HepG2 (cell line): Measurements from ENCODE around the gene EIF4EBP3. TPM values are rescaled to one million over a fixed set of nuclear protein-coding genes. Genes with fewer than 3 reads are reported as not detected.

Experiments used
- ATAC-seq: fragments of 200-7000 bp; cut with Tn5 transposase; 3 replicates; pipeline ENCODE4 v1.9.1; 2020; ENCODE audit warnings: mild to moderate bottlenecking, moderate library complexity
- BruUV-seq: library from RNA; stranded (reverse); fragments of 400-500 nt; replicated peaks from 2 replicates; lab custom pipeline; 2021; lab: Mats Ljungman, UMichigan
- CTCF ChIA-PET: fragments of 300-600 bp; formaldehyde crosslinking; extraction: SDS; loops from one replicate; lab custom pipeline; 2021; ENCODE audit warnings: low total read pairs, inconsistent platforms, low intra/inter-chr PET ratio; lab: Yijun Ruan, JAX
- POLR2A ChIA-PET: fragments of 350-600 bp; sonication (Branson Sonifier 250); formaldehyde crosslinking; loops from one replicate; lab custom pipeline; 2020; ENCODE audit warnings: antibody characterized with exemption, inconsistent platforms; lab: Yijun Ruan, JAX
- DNase-seq: peaks from one replicate; pipeline ENCODE4 v3.0.0-alpha.2; 2015; ENCODE audit warnings: low spot score
- FAIRE-seq: peaks from 3 replicates; lab custom pipeline; 2011; peaks lifted over from hg19 to GRCh38; lab: Jason Lieb, UNC
- H2AFZ ChIP-seq: one replicate; pipeline ENCODE4 v1.6.1; 2011; ENCODE audit warnings: low read length, inconsistent platforms
- H3K27ac ChIP-seq: fragments of 300-600 bp; 3 replicates; pipeline ENCODE4 v1.8.0; 2011; ENCODE audit warnings: mixed run types, mild to moderate bottlenecking, mixed read lengths, low read length, inconsistent platforms; ENCODE audit not compliant: insufficient read depth; ENCODE audit errors: extremely low read length
- H3K27me3 ChIP-seq, 2 experiments: fragments of 200-600 bp in 1 of 2; 2 replicates in 1 of 2; 3 replicates in 1 of 2; pipeline versions ENCODE4 v1.6.0 to v1.8.0; 2011; ENCODE audit warnings: low read length in 2 of 2, mild to moderate bottlenecking in 2 of 2, moderate library complexity in 2 of 2, inconsistent platforms in 1 of 2; ENCODE audit not compliant: insufficient read depth in 2 of 2, control insufficient read depth in 1 of 2
- H3K36me3 ChIP-seq, 2 experiments: fragments of 200-600 bp in 1 of 2; replicated peaks in 1 of 2; 2 replicates in 1 of 2; 3 replicates in 1 of 2; pipeline versions ENCODE4 v1.5.1 to v1.8.0; 2011; ENCODE audit warnings: low read length in 2 of 2, inconsistent platforms in 1 of 2; ENCODE audit not compliant: insufficient read depth in 2 of 2, control insufficient read depth in 1 of 2
- H3K4me1 ChIP-seq: 2 replicates; pipeline ENCODE4 v1.5.1; 2012; ENCODE audit warnings: low read length, inconsistent platforms; ENCODE audit not compliant: insufficient read depth
- H3K4me2 ChIP-seq: 2 replicates; pipeline ENCODE4 v1.6.0; 2011; ENCODE audit warnings: low read depth, low read length, inconsistent platforms
- H3K4me3 ChIP-seq, 3 experiments: fragments of 200-600 bp in 1 of 3; sonication (generic), shearing (Covaris generic) in 1 of 3; replicated peaks in 1 of 3; 2 replicates each; pipeline ENCODE4 v1.5.1; 2011 to 2016; ENCODE audit warnings: low read length in 3 of 3, inconsistent platforms in 2 of 3, low read depth in 2 of 3, mild to moderate bottlenecking in 2 of 3, control low read depth in 1 of 3, mixed read lengths in 1 of 3; ENCODE audit not compliant: insufficient read depth in 1 of 3
- H3K79me2 ChIP-seq: one replicate; pipeline ENCODE4 v1.6.1; 2011; ENCODE audit warnings: low read length, inconsistent platforms; ENCODE audit not compliant: insufficient read depth
- H3K9ac ChIP-seq: 2 replicates; pipeline ENCODE4 v1.6.0; 2011; ENCODE audit warnings: mild to moderate bottlenecking, low read depth, low read length, inconsistent platforms; ENCODE audit not compliant: insufficient read depth
- H3K9me3 ChIP-seq: 2 replicates; pipeline ENCODE4 v1.5.1; 2012; ENCODE audit warnings: mild to moderate bottlenecking, low read length
- H4K20me1 ChIP-seq: 2 replicates; pipeline ENCODE4 v1.6.0; 2011; ENCODE audit warnings: inconsistent platforms, mild to moderate bottlenecking, low read length, moderate library complexity; ENCODE audit not compliant: insufficient read depth
- ATF5 ChIP-seq: sonication (generic); formaldehyde crosslinking; IDR thresholded peaks from 2 replicates; pipeline ENCODE4 v1.4.0; 2020; ENCODE audit warnings: mild to moderate bottlenecking, low read depth, missing genetic modification reagents
- CEBPB ChIP-seq: IDR thresholded peaks from 2 replicates; pipeline ENCODE4 v1.6.1; 2011; ENCODE audit warnings: low read depth, low read length, improper control_type of control experiment, borderline replicate concordance
- CEBPG ChIP-seq: IDR thresholded peaks from 2 replicates; pipeline ENCODE4 v1.6.1; 2016
- THRA ChIP-seq: sonication (generic); formaldehyde crosslinking; IDR thresholded peaks from 2 replicates; pipeline ENCODE4 v1.4.0; 2020; ENCODE audit warnings: missing genetic modification reagents, borderline replicate concordance
- XBP1 ChIP-seq: sonication (generic); formaldehyde crosslinking; IDR thresholded peaks from 2 replicates; pipeline ENCODE4 v1.5.0; 2020; ENCODE audit warnings: missing genetic modification reagents
- ZNF605 ChIP-seq: sonication (generic); formaldehyde crosslinking; IDR thresholded peaks from 2 replicates; pipeline ENCODE4 v1.8.0; 2022; ENCODE audit warnings: mild to moderate bottlenecking, missing genetic modification reagents
- ZSCAN31 ChIP-seq: sonication (generic); formaldehyde crosslinking; IDR thresholded peaks from 2 replicates; pipeline ENCODE4 v1.5.0; 2020; ENCODE audit warnings: low read depth, mild to moderate bottlenecking, missing genetic modification reagents
- WGBS: methylation state at CpG from one replicate; pipeline ENCODE4 v1.1.6; 2017; ENCODE audit warnings: low lambda C conversion rate; 5-methylcytosine and 5-hydroxymethylcytosine counted together
- in situ Hi-C: cut with HindIII; loops from 2 replicates; pipeline ENCODE4 v1.10.0; 2017; ENCODE audit warnings: low pct_unique_long_range_greater_than_20kb; ENCODE audit not compliant: extremely low pct_ligation_motif_present
- intact Hi-C: fragments of 100-400 bp; cut with micrococcal nuclease; formaldehyde crosslinking; loops from one replicate; pipeline ENCODE4 v1.10.0; 2022; ENCODE audit not compliant: unreplicated experiment
- polyA plus RNA-seq, 8 experiments: library from polyadenylated mRNA; depleted of rRNA in 3 of 8; stranded (reverse) in 7 of 8; unstranded in 1 of 8; fragments of >200 nt; fragmentation: Illumina TruSeq in 4 of 8; extraction: Trizol in 4 of 8; gene quantifications; 2 replicates each; pipeline versions ENCODE4 v1.2.1 to v1.2.3, GENCODE V29; 2011 to 2016; ENCODE audit warnings: low read depth in 4 of 8, missing spikeins in 1 of 8, mixed read lengths in 1 of 8; ENCODE audit not compliant: insufficient read depth in 1 of 8
- total RNA-seq, 5 experiments: library from RNA; depleted of rRNA; stranded (reverse); fragments of >200 nt; fragmentation: Illumina TruSeq; extraction: Trizol; gene quantifications; 2 replicates each; pipeline ENCODE4 v1.2.3, GENCODE V29; 2016; ENCODE audit warnings: low read depth in 1 of 5
- TF ChIP-seq, protein P1 (sequence below): sonication (generic); formaldehyde crosslinking; IDR thresholded peaks from 2 replicates; pipeline ENCODE4 v1.4.0; 2020; ENCODE audit warnings: missing genetic modification reagents, mild to moderate bottlenecking, borderline replicate concordance

The EIF4EBP3 gene
- total and polyA plus RNA-seq, 2 of the 13 experiments (the other 11 are each of a cell fraction or from before 2014, with no cell fraction given), result 0.61 to 1.7 TPM

DNA sequence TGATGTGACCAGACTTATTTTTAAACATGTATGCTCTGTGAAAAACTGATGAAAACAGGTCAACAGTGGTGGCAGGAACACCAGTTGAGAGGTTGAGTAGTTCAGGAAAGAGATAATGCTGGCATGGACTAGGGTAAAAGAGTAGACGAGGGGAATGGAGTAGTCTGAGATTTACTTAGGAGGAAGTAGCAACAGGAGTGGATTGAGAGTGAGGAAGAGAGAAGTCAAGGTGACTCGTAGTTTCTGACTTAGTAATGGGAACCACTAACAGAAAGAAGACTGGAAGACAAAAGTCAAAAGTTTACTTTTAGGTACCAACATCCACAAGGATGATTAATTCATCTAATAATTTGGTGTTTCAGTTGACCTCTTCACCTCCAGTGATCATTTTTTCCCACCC lies 6.2 kb downstream of the EIF4EBP3 start (continued):
- TF ChIP-seq ZSCAN31 (no peak), ZNF605 (CRISPR knock-in tag) (no peak), ATF5 (CRISPR knock-in tag) (no peak)

GRCh38 chr5:140554454-140554853 lies 7.0 kb downstream of the EIF4EBP3 start:
- no peak overlapping the region for H2AFZ ChIP-seq
- no peaks in the 10 kb centered on the region; the same call in none of the 2 replicates for H4K20me1 ChIP-seq
- peaks cover 37% of the 10 kb centered on the region for H3K4me1 ChIP-seq
- in situ Hi-C loops, result no loop called here
- DNase-seq (no peak), ATAC-seq (no peak), FAIRE-seq (no peak)
- peaks cover 36% of the 10 kb centered on the region for H3K79me2 ChIP-seq
- no peak overlapping the region for H3K27ac ChIP-seq
- CTCF ChIA-PET, result no interaction called here
- peak overlapping the region; percentile 4; the same call in 1 of the 2 replicates for H3K4me2 ChIP-seq
- intact Hi-C loops, result no loop called here
- TF ChIP-seq THRA (CRISPR knock-in tag), result no peak
- peak; percentile 50; the same call in 1 of the 2 replicates for TF ChIP-seq CEBPB
- TF ChIP-seq, protein P1, sequence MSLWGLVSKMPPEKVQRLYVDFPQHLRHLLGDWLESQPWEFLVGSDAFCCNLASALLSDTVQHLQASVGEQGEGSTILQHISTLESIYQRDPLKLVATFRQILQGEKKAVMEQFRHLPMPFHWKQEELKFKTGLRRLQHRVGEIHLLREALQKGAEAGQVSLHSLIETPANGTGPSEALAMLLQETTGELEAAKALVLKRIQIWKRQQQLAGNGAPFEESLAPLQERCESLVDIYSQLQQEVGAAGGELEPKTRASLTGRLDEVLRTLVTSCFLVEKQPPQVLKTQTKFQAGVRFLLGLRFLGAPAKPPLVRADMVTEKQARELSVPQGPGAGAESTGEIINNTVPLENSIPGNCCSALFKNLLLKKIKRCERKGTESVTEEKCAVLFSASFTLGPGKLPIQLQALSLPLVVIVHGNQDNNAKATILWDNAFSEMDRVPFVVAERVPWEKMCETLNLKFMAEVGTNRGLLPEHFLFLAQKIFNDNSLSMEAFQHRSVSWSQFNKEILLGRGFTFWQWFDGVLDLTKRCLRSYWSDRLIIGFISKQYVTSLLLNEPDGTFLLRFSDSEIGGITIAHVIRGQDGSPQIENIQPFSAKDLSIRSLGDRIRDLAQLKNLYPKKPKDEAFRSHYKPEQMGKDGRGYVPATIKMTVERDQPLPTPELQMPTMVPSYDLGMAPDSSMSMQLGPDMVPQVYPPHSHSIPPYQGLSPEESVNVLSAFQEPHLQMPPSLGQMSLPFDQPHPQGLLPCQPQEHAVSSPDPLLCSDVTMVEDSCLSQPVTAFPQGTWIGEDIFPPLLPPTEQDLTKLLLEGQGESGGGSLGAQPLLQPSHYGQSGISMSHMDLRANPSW (CRISPR knock-in tag), result no peak
- TF ChIP-seq CEBPG (CRISPR knock-in tag), result peak; percentile 40; the same call in 1 of the 2 replicates
- no peak for TF ChIP-seq XBP1 (CRISPR knock-in tag)
- peaks cover 10 to 32% of the 10 kb centered on the region in 2 experiments for H3K36me3 ChIP-seq
- no TSS peak for BruUV-seq
- no peaks in the 10 kb centered on the region for H3K9me3 ChIP-seq
- 78% methylated on average over 2 of the region's 2 CpGs for WGBS
- H3K9ac ChIP-seq, result no peak overlapping the region
- POLR2A ChIA-PET, result no interaction called here
- H3K4me3 ChIP-seq, result no peak overlapping the region
- no peaks in the 10 kb centered on the region for H3K27me3 ChIP-seq
